ENCODE data around the gene NINJ1. TPM values are rescaled to one million over a fixed set of nuclear protein-coding genes. Genes with fewer than 3 reads are reported as not detected.
A peak's percentile ranks its signal among the peaks of the same experiment; 100 is the strongest.

NINJ1 gene
- total RNA-seq, 4 donors from 2014 or later = 58.8 to 81.6 (median 75.2) TPM

- no peak overlapping the region for H3K27ac ChIP-seq
- TF ChIP-seq POLR2AphosphoS5 (IDR thresholded peaks at IDR 0.05) = no peak
- no peak for TF ChIP-seq POLR2A (IDR thresholded peaks at IDR 0.05)
- no peak for TF ChIP-seq EP300 (IDR thresholded peaks at IDR 0.05)
- TF ChIP-seq CTCF (IDR thresholded peaks at IDR 0.05) = no peak
- 60 to 71% methylated on average over 1 to 7 of the region's 16 CpGs for WGBS, 2 donors (ENCODE audit: low coverage in 1 of 2)
- no peak for ATAC-seq
- no peaks in the 10 kb centered on the region for H3K9me3 ChIP-seq
- no peaks in the 10 kb centered on the region for H3K27me3 ChIP-seq
- H3K4me1 ChIP-seq = peaks cover 0 to 15% (median 0%) of the 10 kb centered on the region in 3 donors
- H3K4me3 ChIP-seq = no peak overlapping the region
- H3K36me3 ChIP-seq = no peaks in the 10 kb centered on the region
Measured at GRCh38 chr9:93155716-93156474, 21.8 kb upstream of the NINJ1 start.

- H3K27ac ChIP-seq = no peak overlapping the region
- TF ChIP-seq EP300 (IDR thresholded peaks at IDR 0.05) (no peak), CTCF (IDR thresholded peaks at IDR 0.05) (peak in 3 of 4 experiments; percentile 16 to 65 (median 22))
- 60 to 76% methylated on average over 7 to 13 of the region's 14 CpGs for WGBS, 2 donors (ENCODE audit: low coverage in 1 of 2)
- ATAC-seq = no peak
- H3K36me3 ChIP-seq = no peaks in the 10 kb centered on the region
- H3K9me3 ChIP-seq = no peaks in the 10 kb centered on the region
- no peaks in the 10 kb centered on the region for H3K4me1 ChIP-seq
- H3K4me3 ChIP-seq = no peak overlapping the region
- no peaks in the 10 kb centered on the region for H3K27me3 ChIP-seq
Measured at GRCh38 chr9:93154293-93154903, 20.3 kb upstream of the NINJ1 start.

GRCh38 chr9:93151097-93151784, 17.2 kb upstream of the NINJ1 start:
- WGBS, 2 donors (ENCODE audit: low coverage in 1 of 2) = 80% methylated on average over 5 of the region's 10 CpGs; no CpG with 5 or more reads in 1 of the 2 donors
- Histone ChIP-seq H3K9me3 (no peaks in the 10 kb centered on the region), H3K27me3 (no peaks in the 10 kb centered on the region), H3K4me1 (no peaks in the 10 kb centered on the region), H3K36me3 (no peaks in the 10 kb centered on the region), H3K4me3 (no peak overlapping the region), H3K27ac (no peak overlapping the region)
- TF ChIP-seq CTCF (IDR thresholded peaks at IDR 0.05) = no peak
- no peak for TF ChIP-seq POLR2A (IDR thresholded peaks at IDR 0.05)
- TF ChIP-seq EP300 (IDR thresholded peaks at IDR 0.05) = no peak
- no peak for TF ChIP-seq POLR2AphosphoS5 (IDR thresholded peaks at IDR 0.05)
- no peak for ATAC-seq

GRCh38 chr9:93149361-93149760, 15.3 kb upstream of the NINJ1 start:
- 47 to 50% methylated on average over 1 of the region's 1 CpG for WGBS, 2 donors (ENCODE audit: low coverage in 1 of 2)

More at GRCh38 chr9:93149361-93149760, 15.3 kb upstream of the NINJ1 start:
- Histone ChIP-seq H3K27me3 (no peaks in the 10 kb centered on the region), H3K9me3 (no peaks in the 10 kb centered on the region), H3K4me1 (peaks cover 0 to 7% (median 0%) of the 10 kb centered on the region in 3 donors), H3K36me3 (no peaks in the 10 kb centered on the region), H3K4me3 (no peak overlapping the region), H3K27ac (no peak overlapping the region)
- no peak for TF ChIP-seq CTCF (IDR thresholded peaks at IDR 0.05)
- no peak for TF ChIP-seq POLR2AphosphoS5 (IDR thresholded peaks at IDR 0.05)
- TF ChIP-seq EP300 (IDR thresholded peaks at IDR 0.05) = no peak
- TF ChIP-seq POLR2A (IDR thresholded peaks at IDR 0.05) = no peak
- no peak for ATAC-seq
